ENCODE results near the gene TBC1D17.

DNA sequence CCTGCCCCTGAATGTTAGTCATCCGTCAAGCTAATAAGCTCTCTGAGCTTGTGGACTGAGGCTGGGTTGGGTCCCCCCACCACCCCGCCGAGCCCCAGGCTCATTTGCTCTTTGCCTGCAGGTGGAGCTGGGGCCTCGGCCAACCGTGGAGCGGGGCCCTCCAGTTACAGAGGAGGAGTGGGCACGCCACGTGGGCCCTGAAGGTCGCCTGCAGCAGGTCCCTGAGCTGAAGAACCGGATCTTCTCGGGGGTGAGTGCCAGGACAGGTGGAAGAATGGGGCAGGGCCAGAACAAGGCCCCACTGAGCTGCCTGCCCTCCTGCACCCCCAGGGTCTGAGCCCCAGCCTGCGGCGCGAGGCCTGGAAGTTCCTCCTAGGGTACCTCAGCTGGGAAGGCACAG, 5.1 kb downstream of the TBC1D17 start:
- no peak for TF ChIP-seq CTCF (IDR thresholded peaks at IDR 0.05; ENCODE audit: insufficient read depth, low read depth, low read length)
- no peak for TF ChIP-seq EZH2 (IDR thresholded peaks at IDR 0.05; ENCODE audit: insufficient read depth, low read length)
